Stimulated activated CD8-positive, alpha-beta memory T cell treated with anti-CD3 and anti-CD28 coated beads, Interleukin-12 subunit alpha, Interleukin-12 subunit beta, amount 100 ng/mL, for 1 hour (primary cell): ENCODE data around the gene OTUB1.

Experiments
- DNase-seq: peaks from one replicate; pipeline ENCODE4 v3.0.0-alpha.2; 2020; ENCODE audit warnings: low read depth

OTUB1 gene

DNA sequence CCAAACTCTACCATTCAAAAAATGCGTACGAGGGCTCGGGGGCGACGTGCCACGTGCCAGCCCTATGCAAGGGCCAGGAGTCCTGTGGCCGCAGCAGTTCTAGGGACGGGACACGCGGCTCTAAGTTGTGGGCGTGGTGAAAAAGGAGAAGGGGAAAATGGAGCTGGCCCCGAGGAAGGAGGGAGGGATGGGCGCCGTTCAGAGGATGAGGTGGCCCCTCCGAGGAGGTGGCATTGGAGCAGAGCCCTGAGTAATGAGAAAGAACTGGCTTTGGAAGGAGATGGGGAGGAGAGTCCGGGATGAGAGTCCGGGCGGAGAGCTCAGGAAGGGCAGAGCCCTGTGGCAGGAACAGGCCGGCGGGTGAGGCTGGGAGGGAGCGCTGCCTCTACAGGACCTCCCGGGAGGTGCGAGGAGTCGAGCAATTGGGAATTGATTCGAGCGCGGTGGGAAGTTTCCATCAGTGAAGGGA, 21.0 kb downstream of the OTUB1 start:
- DNase-seq, result no peak

DNA sequence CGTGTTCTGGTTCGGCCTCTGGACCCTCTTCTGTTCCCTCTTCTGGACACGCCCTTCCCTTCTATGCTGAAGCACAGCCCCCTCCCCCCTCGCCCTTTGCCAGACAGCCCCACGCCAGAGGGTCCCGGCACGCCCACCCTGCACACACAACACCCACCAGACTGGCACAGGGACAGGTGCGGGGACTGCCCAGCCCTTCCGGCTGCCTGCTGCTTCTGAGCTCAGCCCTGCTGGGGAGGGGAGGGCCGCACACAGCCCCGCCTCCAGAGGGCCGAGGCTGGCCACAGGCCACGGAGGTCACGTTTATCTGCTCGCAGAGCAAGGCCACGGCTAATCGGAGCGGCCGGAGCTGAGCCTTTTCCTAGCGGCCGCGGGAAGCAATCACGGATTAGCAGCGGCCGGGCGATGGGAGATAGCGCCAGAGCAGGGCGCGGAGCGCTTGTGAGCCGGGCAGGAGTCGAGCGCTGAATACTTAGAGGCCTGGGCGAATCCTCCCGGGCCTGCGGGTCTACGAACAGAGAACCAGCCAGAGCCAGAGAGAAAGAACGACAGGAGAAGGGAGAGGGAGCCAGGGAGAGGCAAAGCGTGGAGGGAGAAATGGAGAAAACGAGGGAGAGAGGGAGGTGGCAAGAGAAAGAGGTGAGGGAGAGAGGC, 21.5 kb downstream of the OTUB1 start:
- DNase-seq, result no peak

- no peak for DNase-seq
Measured at GRCh38 chr11:64008283-64008913, 22.2 kb downstream of the OTUB1 start.

DNA sequence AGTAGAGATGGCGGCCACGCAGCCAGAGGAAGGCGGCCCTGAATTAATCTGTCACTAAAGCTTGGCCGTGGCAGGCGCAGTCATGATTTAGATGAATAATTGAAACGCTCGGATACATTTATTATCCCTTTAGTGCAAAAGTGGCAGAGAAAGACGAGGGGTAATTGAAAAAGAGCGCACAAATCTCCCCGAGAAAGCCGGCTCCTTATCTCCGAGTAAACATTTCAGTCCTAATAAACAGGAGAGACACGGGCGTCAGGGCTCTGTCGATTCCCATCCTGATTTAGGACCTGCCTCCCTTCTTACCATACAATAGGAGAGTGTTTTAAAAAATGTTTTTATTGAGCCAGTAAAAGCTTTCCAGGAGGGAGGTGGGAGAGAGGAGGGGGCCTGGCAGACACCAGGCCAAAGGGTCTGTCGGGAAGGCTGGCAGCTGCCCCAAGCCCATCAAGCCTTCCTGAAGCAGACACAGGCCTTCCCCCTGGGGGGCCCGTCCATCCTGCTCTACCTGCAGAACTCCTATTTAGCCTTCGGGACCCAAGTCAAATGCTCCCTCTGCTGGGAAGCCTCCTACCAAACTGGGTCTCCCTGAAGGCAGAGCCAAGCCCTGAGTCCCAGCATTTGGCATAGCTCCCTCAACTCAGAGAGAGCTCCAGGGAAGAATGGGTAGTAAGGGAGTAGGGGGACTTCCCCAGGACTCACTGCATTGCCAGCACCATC, 22.8 kb downstream of the OTUB1 start:
- DNase-seq, result no peak

- no peak for DNase-seq
Measured at GRCh38 chr11:64009710-64010109, 23.5 kb downstream of the OTUB1 start.

GRCh38 chr11:64010783-64011182, 24.5 kb downstream of the OTUB1 start:
- no peak for DNase-seq

DNA sequence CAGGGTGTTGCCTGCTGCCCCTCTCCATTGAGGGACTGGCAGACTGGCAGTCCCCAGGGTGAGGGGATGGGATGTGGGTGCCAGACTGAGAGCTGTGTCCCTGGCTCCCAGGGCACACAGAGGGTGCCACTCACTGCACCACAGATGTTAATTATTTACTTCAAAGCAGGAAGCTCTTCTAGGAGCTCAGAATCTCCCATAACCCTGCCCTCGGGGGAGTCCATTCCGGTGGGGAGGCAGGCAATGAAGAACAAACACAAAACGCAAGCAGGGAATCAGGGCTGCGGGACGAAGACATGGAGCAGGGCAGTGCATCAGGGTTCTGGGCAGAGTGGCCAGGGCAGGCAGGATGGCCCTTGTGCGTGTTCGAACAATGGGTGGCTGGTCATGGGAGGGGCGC, 25.1 kb downstream of the OTUB1 start:
- DNase-seq, result no peak

DNA sequence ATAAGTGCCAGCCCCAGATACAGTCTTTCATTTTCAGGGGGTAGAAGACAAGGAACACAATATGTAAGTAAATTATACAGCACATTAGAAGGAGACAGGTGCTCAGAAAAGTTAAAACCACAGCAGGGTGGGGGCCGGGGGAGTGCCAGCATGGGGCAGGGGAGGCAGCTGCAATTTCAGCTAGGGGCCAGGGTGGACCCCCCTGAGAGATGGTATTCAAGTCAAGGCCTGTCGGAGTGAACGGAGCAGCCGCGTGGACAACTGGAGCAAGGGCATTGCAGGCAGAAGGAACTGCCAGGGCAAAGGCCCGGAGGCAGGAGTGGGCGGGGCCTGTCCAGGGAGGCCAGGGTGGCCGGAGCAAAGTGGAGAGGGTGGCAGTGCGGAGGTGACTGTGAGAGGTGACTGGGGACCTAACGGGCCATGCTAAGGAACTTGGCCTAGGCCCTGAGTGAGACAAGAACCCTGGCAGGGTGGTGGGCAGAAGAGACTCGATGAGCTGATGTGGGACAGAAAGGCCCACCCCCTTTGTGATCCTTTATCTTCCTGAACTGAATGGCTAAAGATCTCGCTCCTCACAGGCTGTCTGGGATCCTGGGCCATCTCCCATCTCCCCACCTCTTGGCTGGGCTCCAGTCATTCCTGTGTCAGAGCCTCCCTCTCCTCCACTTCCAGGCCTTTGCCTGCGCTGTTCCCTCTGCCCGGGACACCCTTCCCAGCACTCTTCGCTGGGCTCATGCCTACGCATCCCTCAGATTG, 27.1 kb downstream of the OTUB1 start:
- no peak for DNase-seq

GRCh38 chr11:64014356-64014755, 28.1 kb downstream of the OTUB1 start:
- DNase-seq, result no peak

DNA sequence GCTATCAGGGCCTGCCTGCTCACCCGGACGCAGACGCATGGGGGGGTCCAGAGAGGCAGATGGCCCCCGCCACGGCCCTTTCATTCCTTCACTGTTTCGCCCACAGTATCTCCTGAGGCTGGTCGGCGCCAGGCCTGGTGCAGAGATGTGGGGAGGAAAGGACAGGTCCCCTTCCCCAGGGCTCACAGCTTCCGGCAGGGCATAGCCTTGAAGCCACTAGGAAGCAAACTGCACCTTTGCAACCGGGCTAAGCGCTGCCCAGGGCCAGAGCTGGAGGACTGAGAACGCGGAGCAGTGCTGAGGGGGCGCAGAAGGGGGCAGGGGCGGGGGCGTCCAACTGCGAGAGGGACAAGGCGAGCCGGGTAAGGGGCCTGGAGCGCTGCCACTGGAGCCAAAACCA, 29.3 kb downstream of the OTUB1 start:
- DNase-seq, result no peak

DNA sequence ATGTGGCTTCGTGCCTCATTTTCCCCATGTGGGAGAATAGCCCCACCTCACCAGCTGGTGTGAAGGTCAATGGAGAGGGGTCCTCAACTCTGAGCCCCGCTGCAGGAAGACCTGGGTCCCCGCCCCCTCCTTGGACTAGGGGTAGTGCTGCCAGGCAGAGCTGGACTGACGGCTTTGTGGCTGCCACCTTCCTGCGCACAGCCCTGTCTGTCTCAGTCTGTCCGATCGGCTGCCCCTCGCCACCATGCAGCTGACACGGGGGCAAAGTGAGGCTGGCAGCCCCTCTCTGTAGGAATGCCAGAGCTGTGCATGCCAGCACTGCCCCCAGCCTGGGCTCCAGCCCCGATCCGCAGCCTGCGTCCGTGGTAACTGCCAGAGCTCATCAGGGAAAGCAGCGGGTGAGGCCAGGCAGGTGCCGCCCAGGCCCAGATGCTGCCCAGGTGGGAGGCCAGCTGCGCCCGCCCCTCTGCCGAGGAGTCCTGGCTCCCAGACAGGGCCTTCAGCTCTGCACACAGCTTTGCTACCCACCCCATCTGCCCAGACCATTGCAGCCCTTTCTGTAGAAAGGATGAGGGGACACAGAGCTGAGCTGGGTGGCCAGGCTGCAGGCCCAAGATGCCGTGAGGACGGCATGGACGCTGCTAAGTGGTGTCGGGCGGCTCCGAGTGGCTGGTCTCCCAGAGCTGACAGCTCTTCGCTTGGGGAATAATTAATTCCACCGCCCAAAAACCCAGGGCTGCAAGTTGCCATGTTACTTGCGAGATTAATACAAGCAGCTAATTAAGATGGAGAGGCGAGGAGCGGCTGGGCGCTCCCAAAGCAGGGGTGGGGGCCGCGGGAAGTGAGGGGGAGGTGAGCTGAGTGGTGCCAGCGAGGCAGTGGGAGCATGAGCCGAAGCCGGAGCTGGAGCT, 30.0 kb downstream of the OTUB1 start:
- DNase-seq, result no peak

- DNase-seq, result no peak
Measured at GRCh38 chr11:64017945-64018224, 31.6 kb downstream of the OTUB1 start.

DNA sequence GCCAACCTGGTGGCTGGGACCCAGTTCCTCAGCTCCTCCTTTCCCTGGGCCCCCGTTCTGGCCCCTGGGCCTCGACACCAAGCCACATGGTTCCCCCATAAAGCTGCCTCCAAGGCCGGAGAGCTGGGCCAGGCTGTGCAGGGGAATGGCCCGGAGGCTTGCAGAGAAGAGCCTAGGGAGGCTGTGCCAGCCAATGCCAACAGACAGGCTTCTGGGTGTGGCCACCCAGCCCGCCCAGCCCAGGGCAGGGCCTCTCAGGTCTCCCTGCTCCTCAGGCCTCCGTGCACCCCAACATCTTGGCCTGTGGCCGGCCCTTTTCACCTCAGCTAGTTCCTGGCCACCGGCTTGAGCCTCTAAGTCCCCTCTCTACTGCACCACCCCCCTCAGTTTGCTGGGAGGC, 32.1 kb downstream of the OTUB1 start:
- DNase-seq, result no peak

GRCh38 chr11:64019106-64020037, 33.1 kb downstream of the OTUB1 start:
- DNase-seq, result no peak

DNA sequence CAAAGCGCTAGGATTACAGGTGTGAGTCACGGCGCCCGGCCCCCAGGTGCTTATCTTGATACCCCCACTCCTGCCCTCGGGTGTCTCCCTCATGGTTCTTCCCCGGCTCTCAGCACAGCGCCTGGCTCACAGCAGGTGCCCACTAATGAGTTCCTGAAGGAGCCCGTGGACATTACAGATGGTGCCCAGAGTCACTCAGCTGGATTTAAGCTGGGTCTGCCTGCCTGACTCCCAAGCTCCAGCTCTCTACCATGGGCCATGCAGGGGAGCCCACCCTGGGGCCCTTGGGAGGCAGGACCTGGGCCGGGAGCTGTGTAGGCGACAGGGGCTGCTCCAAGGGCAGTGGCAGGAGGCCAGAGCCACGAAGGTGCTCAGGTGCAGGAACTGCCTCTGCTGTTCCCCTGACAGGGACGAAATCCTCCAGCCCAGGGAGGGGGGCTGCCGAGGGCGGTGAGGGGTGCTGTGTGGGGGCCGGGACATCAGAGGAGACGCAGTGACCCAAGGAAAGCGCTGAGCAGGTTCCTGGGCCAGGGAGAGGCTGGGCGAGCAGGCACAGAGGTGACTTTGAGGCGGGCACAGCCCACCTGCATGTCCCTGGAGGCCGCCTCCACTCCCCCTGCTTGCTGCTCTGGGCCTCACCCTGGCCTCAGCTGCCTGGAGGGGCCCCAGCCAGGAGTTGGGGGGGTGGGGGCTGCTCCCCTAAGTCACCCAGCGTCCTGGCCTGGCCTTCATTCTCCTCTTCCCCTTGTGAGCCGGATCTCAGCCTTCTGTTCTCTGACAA, 34.9 kb downstream of the OTUB1 start:
- no peak for DNase-seq

GRCh38 chr11:64021757-64022093, 35.5 kb downstream of the OTUB1 start:
- DNase-seq, result no peak

DNA sequence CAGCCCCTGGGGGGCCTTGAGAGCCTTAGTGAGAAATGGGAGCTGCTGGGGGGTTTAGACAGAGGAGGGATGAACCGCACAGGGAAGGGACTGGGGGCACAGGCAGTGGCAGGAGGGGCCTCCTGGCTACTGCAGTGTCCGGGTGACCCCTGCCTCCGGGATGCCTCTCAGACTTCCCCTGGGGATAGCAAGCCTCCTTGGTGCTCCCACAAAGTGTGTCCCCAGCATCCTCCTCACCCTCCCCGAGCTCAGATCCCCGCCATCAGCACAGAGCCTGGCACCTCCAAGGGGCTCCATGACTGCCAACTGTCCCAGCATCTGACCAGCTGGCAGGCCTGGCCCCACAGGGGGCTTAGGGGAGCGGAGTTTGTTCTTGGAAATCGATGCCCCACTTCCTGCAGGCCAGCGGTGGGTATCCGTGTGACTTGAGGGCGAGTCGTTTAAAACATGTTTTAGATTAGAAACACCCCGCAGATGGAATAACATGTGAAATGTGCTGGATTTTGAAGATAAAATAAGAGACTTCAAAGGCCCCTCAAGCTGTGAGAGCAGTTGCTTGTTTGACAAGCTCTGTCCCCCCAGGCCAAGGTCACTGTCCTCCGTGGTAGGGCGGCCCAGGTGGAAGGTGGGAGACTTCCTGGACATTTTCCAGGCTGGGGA, 36.0 kb downstream of the OTUB1 start:
- no peak for DNase-seq

- DNase-seq, result no peak
Measured at GRCh38 chr11:64023712-64024710, 37.8 kb downstream of the OTUB1 start.
